ENCODE results near the gene FOXN3.

DNA sequence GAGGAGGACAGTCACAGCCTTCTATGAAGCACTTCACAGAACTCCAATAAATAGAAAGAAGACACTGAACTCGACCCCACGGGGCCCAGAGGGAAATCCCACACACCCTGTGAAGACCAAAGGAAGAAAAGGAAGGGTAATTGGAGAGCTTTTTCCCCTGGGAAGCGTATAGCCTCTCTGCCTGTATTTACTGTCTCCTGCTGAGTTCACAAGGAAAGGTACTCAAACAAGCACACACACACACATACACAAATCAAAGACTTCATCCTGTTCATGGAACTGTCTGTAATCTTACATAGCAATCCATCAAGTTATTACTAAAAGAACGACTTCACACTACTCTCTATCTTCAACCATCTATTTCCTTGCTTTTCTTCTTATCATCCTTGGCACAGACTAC, 15.3 kb downstream of the FOXN3 start:
- TF ChIP-seq, protein P1, sequence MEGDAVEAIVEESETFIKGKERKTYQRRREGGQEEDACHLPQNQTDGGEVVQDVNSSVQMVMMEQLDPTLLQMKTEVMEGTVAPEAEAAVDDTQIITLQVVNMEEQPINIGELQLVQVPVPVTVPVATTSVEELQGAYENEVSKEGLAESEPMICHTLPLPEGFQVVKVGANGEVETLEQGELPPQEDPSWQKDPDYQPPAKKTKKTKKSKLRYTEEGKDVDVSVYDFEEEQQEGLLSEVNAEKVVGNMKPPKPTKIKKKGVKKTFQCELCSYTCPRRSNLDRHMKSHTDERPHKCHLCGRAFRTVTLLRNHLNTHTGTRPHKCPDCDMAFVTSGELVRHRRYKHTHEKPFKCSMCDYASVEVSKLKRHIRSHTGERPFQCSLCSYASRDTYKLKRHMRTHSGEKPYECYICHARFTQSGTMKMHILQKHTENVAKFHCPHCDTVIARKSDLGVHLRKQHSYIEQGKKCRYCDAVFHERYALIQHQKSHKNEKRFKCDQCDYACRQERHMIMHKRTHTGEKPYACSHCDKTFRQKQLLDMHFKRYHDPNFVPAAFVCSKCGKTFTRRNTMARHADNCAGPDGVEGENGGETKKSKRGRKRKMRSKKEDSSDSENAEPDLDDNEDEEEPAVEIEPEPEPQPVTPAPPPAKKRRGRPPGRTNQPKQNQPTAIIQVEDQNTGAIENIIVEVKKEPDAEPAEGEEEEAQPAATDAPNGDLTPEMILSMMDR (IDR thresholded peaks at IDR 0.05 in 8 of 11, conservative IDR thresholded peaks at IDR 0.05 in 3 of 11): no peak
- TF ChIP-seq POLR2A (IDR thresholded peaks at IDR 0.05) (no peak), POLR2AphosphoS5 (IDR thresholded peaks at IDR 0.05) (no peak)
